ENCODE results near the gene ADGRV1.

Gene ADGRV1

DNA sequence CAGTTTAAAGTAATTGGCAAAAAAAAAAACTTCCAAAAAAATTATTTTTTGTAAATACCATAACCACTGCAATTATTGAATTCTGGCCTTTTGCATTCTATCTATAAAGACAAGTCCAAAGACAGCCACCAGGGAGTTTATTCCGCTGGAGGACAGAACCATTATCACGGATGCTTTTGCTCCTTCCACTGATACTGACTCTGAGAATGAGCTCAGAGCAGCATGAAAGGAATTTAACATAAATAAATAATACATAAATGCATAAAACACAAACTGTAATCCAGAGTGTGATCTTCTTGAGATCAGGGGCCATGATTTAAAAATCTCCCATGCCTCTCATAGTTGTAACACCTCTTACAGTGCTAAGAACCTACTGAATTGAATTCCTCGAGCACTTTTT is 559.8 kb downstream of the ADGRV1 start:
- no peak overlapping the region for H3K27ac ChIP-seq (ENCODE audit: low read length)
- TF ChIP-seq EZH2 (IDR thresholded peaks at IDR 0.05; ENCODE audit: borderline replicate concordance, low read depth, low read length, severe bottlenecking) (no peak), CTCF (IDR thresholded peaks at IDR 0.05; ENCODE audit: borderline replicate concordance, extremely low read depth, low read length, poor library complexity, severe bottlenecking) (no peak)
- H3K36me3 ChIP-seq (ENCODE audit: insufficient read depth, low read length) = no peaks in the 10 kb centered on the region
- no peak overlapping the region for H3K4me3 ChIP-seq (ENCODE audit: low read depth in 1 of 2, low read length in 2 of 2)
- no peaks in the 10 kb centered on the region for H3K79me2 ChIP-seq (ENCODE audit: insufficient read depth, low read length)
- H3K4me1 ChIP-seq (ENCODE audit: insufficient read depth, low read length) = no peaks in the 10 kb centered on the region
- no peaks in the 10 kb centered on the region for H4K20me1 ChIP-seq (ENCODE audit: insufficient read depth, low read length)
- no peak overlapping the region for H3K4me2 ChIP-seq (ENCODE audit: insufficient read depth, low read length)
- DNase-seq (no peak), ATAC-seq (ENCODE audit: insufficient read depth, low read depth) (no peak)
- no peaks in the 10 kb centered on the region for H3K27me3 ChIP-seq (ENCODE audit: insufficient read depth, low read length, poor library complexity)
- no peaks in the 10 kb centered on the region for H3K9me3 ChIP-seq (ENCODE audit: insufficient read depth, low read length, severe bottlenecking)
- H2AFZ ChIP-seq (ENCODE audit: low read depth, low read length) = no peak overlapping the region
- H3K9ac ChIP-seq (ENCODE audit: low read depth, low read length) = no peak overlapping the region

DNA sequence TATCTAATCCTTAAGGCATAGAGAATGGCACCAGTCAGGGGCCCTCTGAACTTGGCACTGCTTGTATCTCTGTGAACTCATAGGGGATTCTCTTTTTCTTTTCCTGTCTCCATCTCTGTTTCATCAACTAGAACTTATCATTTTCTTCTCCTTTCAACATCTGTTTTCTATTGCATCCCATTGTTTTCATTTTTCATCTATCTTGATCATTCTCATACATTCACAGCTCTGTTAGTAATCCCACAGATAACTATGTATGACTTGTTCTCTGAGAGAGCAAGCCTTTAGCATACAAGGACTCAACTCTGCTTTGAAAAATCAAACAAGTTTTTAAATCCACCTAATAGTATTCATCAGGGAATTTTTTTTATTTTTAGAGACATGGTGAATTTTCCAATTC is 560.2 kb downstream of the ADGRV1 start:
- Histone ChIP-seq H3K4me1 (ENCODE audit: insufficient read depth, low read length) (no peaks in the 10 kb centered on the region), H3K9me3 (ENCODE audit: insufficient read depth, low read length, severe bottlenecking) (no peaks in the 10 kb centered on the region), H3K4me2 (ENCODE audit: insufficient read depth, low read length) (no peak overlapping the region), H3K27me3 (ENCODE audit: insufficient read depth, low read length, poor library complexity) (no peaks in the 10 kb centered on the region), H3K4me3 (ENCODE audit: low read depth in 1 of 2, low read length in 2 of 2) (no peak overlapping the region), H2AFZ (ENCODE audit: low read depth, low read length) (no peak overlapping the region), H3K36me3 (ENCODE audit: insufficient read depth, low read length) (no peaks in the 10 kb centered on the region), H3K27ac (ENCODE audit: low read length) (no peak overlapping the region), H3K9ac (ENCODE audit: low read depth, low read length) (no peak overlapping the region), H4K20me1 (ENCODE audit: insufficient read depth, low read length) (no peaks in the 10 kb centered on the region), H3K79me2 (ENCODE audit: insufficient read depth, low read length) (no peaks in the 10 kb centered on the region)
- ATAC-seq (ENCODE audit: insufficient read depth, low read depth) (no peak), DNase-seq (no peak)
- no peak for TF ChIP-seq EZH2 (IDR thresholded peaks at IDR 0.05; ENCODE audit: borderline replicate concordance, low read depth, low read length, severe bottlenecking)
- TF ChIP-seq CTCF (IDR thresholded peaks at IDR 0.05; ENCODE audit: borderline replicate concordance, extremely low read depth, low read length, poor library complexity, severe bottlenecking) = no peak

DNA sequence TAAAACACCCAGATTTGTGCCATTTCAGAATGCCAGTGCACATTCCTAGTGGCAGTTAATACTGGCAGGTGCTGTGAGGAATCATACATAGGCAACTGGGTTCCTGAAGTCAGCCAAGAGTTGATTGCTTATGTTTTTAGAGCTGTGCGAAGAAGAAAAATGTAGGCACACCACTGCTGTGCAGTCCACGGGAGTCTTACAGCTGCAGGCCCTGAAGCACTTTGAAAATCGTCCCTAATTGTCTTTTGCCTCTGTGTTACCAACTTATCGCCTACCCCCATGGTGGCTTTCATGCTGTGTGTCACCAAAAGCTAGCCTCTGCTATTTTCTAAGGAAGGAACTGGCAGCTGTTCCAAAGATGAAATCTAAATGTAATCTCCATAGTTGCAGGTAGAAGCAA is 560.6 kb downstream of the ADGRV1 start:
- Histone ChIP-seq H3K4me1 (ENCODE audit: insufficient read depth, low read length) (no peaks in the 10 kb centered on the region), H3K36me3 (ENCODE audit: insufficient read depth, low read length) (no peaks in the 10 kb centered on the region), H2AFZ (ENCODE audit: low read depth, low read length) (no peak overlapping the region), H4K20me1 (ENCODE audit: insufficient read depth, low read length) (no peaks in the 10 kb centered on the region), H3K4me2 (ENCODE audit: insufficient read depth, low read length) (no peak overlapping the region), H3K79me2 (ENCODE audit: insufficient read depth, low read length) (no peaks in the 10 kb centered on the region), H3K9ac (ENCODE audit: low read depth, low read length) (no peak overlapping the region), H3K27me3 (ENCODE audit: insufficient read depth, low read length, poor library complexity) (no peaks in the 10 kb centered on the region), H3K27ac (ENCODE audit: low read length) (no peak overlapping the region), H3K4me3 (ENCODE audit: low read depth in 1 of 2, low read length in 2 of 2) (no peak overlapping the region), H3K9me3 (ENCODE audit: insufficient read depth, low read length, severe bottlenecking) (no peaks in the 10 kb centered on the region)
- TF ChIP-seq EZH2 (IDR thresholded peaks at IDR 0.05; ENCODE audit: borderline replicate concordance, low read depth, low read length, severe bottlenecking) = no peak
- no peak for TF ChIP-seq CTCF (IDR thresholded peaks at IDR 0.05; ENCODE audit: borderline replicate concordance, extremely low read depth, low read length, poor library complexity, severe bottlenecking)
- no peak for ATAC-seq (ENCODE audit: insufficient read depth, low read depth)
- DNase-seq = no peak

Measured in DND-41 (cell line).